GM23338 (cell line): Measurements from ENCODE around the gene MINDY1. TPM values are rescaled to one million over a fixed set of nuclear protein-coding genes. Genes with fewer than 3 reads are reported as not detected.

Source experiments
- polyA plus RNA-seq: library from polyadenylated mRNA; unstranded; fragments of >200 nt; fragmentation: Nextera tagmentation; extraction: Ambion mirVana; gene quantifications from 2 replicates; pipeline ENCODE4 v1.2.1, GENCODE V29; 2016
- small RNA-seq: library from RNA; depleted of rRNA; stranded (forward); fragments of <200 nt; gene quantifications from one replicate; pipeline ENCODE3, GENCODE V24; 2014; ENCODE audit warnings: low replicate concordance
- total RNA-seq: library from RNA; depleted of rRNA; stranded (reverse); fragments of >200 nt; shearing (Covaris generic); gene quantifications from 2 replicates; pipeline ENCODE4 v1.2.3, GENCODE V29; 2014; rRNA removed

The MINDY1 gene
- total and polyA plus RNA-seq, 2 experiments from 2014 or later: 4.5 to 10.3 TPM

Small RNA genes lying within 50 kb of the gene (small RNA-seq; reads per million reads assigned to genes)
- not detected for gene RNU6-884P

Other genes with a start within 250 kb of the MINDY1 start
- gene CTSS, start 241.1 kb downstream of the MINDY1 start, total RNA-seq: not detected in 2 replicates
- 0.16 TPM in 1 of 2 replicates, not detected in the other for gene CTSS, start 241.1 kb downstream of the MINDY1 start, polyA plus RNA-seq
- 1.7 and 2.8 TPM in 2 replicates for gene CTSK, start 198.6 kb downstream of the MINDY1 start, total RNA-seq
- 2.7 and 3.3 TPM in 2 replicates for gene CTSK, start 198.6 kb downstream of the MINDY1 start, polyA plus RNA-seq
- gene ARNT, start 130.3 kb downstream of the MINDY1 start, total RNA-seq: 30.3 and 31.9 TPM in 2 replicates
- gene ARNT, start 130.3 kb downstream of the MINDY1 start, polyA plus RNA-seq: 10.5 and 11.4 TPM in 2 replicates
- gene CTXND2, start 119.8 kb downstream of the MINDY1 start, total RNA-seq: not detected in 2 replicates
- not detected in 2 replicates for gene CTXND2, start 119.8 kb downstream of the MINDY1 start, polyA plus RNA-seq
- 33.0 and 47.4 TPM in 2 replicates for gene SETDB1, start 80.5 kb downstream of the MINDY1 start, total RNA-seq
- gene SETDB1, start 80.5 kb downstream of the MINDY1 start, polyA plus RNA-seq: 15.1 and 16.9 TPM in 2 replicates
- gene CERS2, start 32.1 kb downstream of the MINDY1 start, total RNA-seq: 120 and 122 TPM in 2 replicates
- gene CERS2, start 32.1 kb downstream of the MINDY1 start, polyA plus RNA-seq: 75.1 and 83.3 TPM in 2 replicates
- 1.7 and 2.2 TPM in 2 replicates for gene ANXA9, start 24.6 kb downstream of the MINDY1 start, total RNA-seq
- gene ANXA9, start 24.6 kb downstream of the MINDY1 start, polyA plus RNA-seq: 1.0 and 1.4 TPM in 2 replicates
- gene PRUNE1, start 1.5 kb upstream of the MINDY1 start, total RNA-seq: 23.7 and 33.2 TPM in 2 replicates
- 14.7 and 16.7 TPM in 2 replicates for gene PRUNE1, start 1.5 kb upstream of the MINDY1 start, polyA plus RNA-seq
- gene BNIPL, start 29.7 kb upstream of the MINDY1 start, total RNA-seq: 1.2 and 2.4 TPM in 2 replicates
- 0.59 and 0.91 TPM in 2 replicates for gene BNIPL, start 29.7 kb upstream of the MINDY1 start, polyA plus RNA-seq
- 1.6 and 3.9 TPM in 2 replicates for gene C1orf56, start 40.8 kb upstream of the MINDY1 start, total RNA-seq
- 26.3 and 27.8 TPM in 2 replicates for gene C1orf56, start 40.8 kb upstream of the MINDY1 start, polyA plus RNA-seq
- 44.9 and 49.1 TPM in 2 replicates for gene CDC42SE1, start 52.7 kb upstream of the MINDY1 start, total RNA-seq
- 18.3 and 18.4 TPM in 2 replicates for gene CDC42SE1, start 52.7 kb upstream of the MINDY1 start, polyA plus RNA-seq
- gene MLLT11, start 53.5 kb upstream of the MINDY1 start, total RNA-seq: 10.6 and 11.3 TPM in 2 replicates
- 19.7 and 22.6 TPM in 2 replicates for gene MLLT11, start 53.5 kb upstream of the MINDY1 start, polyA plus RNA-seq
- 2.6 and 2.8 TPM in 2 replicates for gene GABPB2, start 63.9 kb upstream of the MINDY1 start, total RNA-seq
- gene GABPB2, start 63.9 kb upstream of the MINDY1 start, polyA plus RNA-seq: 0.82 and 1.1 TPM in 2 replicates
- gene SEMA6C, start 139.7 kb upstream of the MINDY1 start, total RNA-seq: 12.3 and 24.4 TPM in 2 replicates
- gene SEMA6C, start 139.7 kb upstream of the MINDY1 start, polyA plus RNA-seq: 6.2 and 8.5 TPM in 2 replicates
- gene TNFAIP8L2, start 149.7 kb upstream of the MINDY1 start, total RNA-seq: not detected in 2 replicates
- 0.40 and 0.49 TPM in 2 replicates for gene TNFAIP8L2, start 149.7 kb upstream of the MINDY1 start, polyA plus RNA-seq
- 5.7 and 6.4 TPM in 2 replicates for gene LYSMD1, start 159.0 kb upstream of the MINDY1 start, total RNA-seq
- gene LYSMD1, start 159.0 kb upstream of the MINDY1 start, polyA plus RNA-seq: 3.6 and 4.0 TPM in 2 replicates
- gene SCNM1, start 159.2 kb upstream of the MINDY1 start, total RNA-seq: 26.3 and 27.1 TPM in 2 replicates
- 88.9 and 92.3 TPM in 2 replicates for gene SCNM1, start 159.2 kb upstream of the MINDY1 start, polyA plus RNA-seq
- 1.3 TPM in 1 of 2 replicates, not detected in the other for gene TMOD4, start 169.1 kb upstream of the MINDY1 start, total RNA-seq
- gene TMOD4, start 169.1 kb upstream of the MINDY1 start, polyA plus RNA-seq: not detected in 2 replicates
- gene VPS72, start 183.3 kb upstream of the MINDY1 start, total RNA-seq: 60.2 and 64.0 TPM in 2 replicates
- 90.3 and 95.3 TPM in 2 replicates for gene VPS72, start 183.3 kb upstream of the MINDY1 start, polyA plus RNA-seq
- gene PIP5K1A, start 191.7 kb upstream of the MINDY1 start, total RNA-seq: 61.4 and 63.3 TPM in 2 replicates
- gene PIP5K1A, start 191.7 kb upstream of the MINDY1 start, polyA plus RNA-seq: 23.2 and 31.4 TPM in 2 replicates
- 165 and 171 TPM in 2 replicates for gene PSMD4, start 247.8 kb upstream of the MINDY1 start, total RNA-seq
- gene PSMD4, start 247.8 kb upstream of the MINDY1 start, polyA plus RNA-seq: 235 and 263 TPM in 2 replicates